ENCODE results near the gene FSTL5.
A peak's percentile ranks its signal among the peaks of the same experiment; 100 is the strongest.

Gene FSTL5

DNA sequence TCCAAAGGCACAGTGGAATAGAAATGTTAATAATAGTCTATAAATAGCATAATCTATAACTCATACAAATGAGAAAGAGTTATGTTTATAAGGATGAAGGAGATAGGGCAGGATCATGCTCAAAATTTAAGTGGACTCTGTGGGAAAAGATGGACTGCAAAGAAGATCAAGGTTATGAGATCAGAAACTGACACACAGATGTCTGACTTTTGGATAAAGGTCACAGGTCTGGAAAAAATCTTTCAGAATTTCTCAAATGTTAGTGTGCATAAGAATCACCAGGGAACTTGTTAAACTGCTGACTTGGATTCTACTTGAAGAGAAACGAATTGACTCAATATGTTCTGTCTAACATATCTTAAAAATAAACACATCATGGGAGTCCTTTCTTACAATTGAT lies 104.1 kb downstream of the FSTL5 start:
- POLR2A ChIA-PET, result no interaction called here
- TF ChIP-seq BHLHE40 (IDR thresholded peaks at IDR 0.05; ENCODE audit: borderline replicate concordance) (no peak), NFRKB (IDR thresholded peaks at IDR 0.05) (no peak), L3MBTL2 (conservative IDR thresholded peaks at IDR 0.05) (no peak), ARNT (IDR thresholded peaks at IDR 0.05) (no peak), PKNOX1 (IDR thresholded peaks at IDR 0.05) (no peak), ELF4 (IDR thresholded peaks at IDR 0.05) (no peak), SP1 (IDR thresholded peaks at IDR 0.05) (no peak), CTBP1 (IDR thresholded peaks at IDR 0.05; ENCODE audit: borderline replicate concordance) (no peak), HDGF (IDR thresholded peaks at IDR 0.05; ENCODE audit: borderline replicate concordance) (no peak), FOXA1 (IDR thresholded peaks at IDR 0.05) (no peak), LEF1 (IDR thresholded peaks at IDR 0.05; ENCODE audit: borderline replicate concordance) (no peak), FOXM1 (IDR thresholded peaks at IDR 0.05; ENCODE audit: borderline replicate concordance) (no peak), SUZ12 (IDR thresholded peaks at IDR 0.05) (no peak), FOXK2 (IDR thresholded peaks at IDR 0.05) (no peak), ZNF384 (IDR thresholded peaks at IDR 0.05) (no peak), TARDBP (IDR thresholded peaks at IDR 0.05) (no peak)
- CTCF ChIA-PET, result no interaction called here
- no peak for DNase-seq (ENCODE audit: extremely low spot score)

GRCh38 chr4:162056990-162057389 lies 106.8 kb downstream of the FSTL5 start:
- CTCF ChIA-PET, result no interaction called here
- POLR2A ChIA-PET, result no interaction called here
- TF ChIP-seq PKNOX1 (IDR thresholded peaks at IDR 0.05), result no peak
- no peak for TF ChIP-seq ELF4 (IDR thresholded peaks at IDR 0.05)
- no peak for TF ChIP-seq ZNF384 (IDR thresholded peaks at IDR 0.05)
- no peak for TF ChIP-seq FOXA1 (IDR thresholded peaks at IDR 0.05)
- no peak for TF ChIP-seq CTBP1 (IDR thresholded peaks at IDR 0.05; ENCODE audit: borderline replicate concordance)
- TF ChIP-seq FOXM1 (IDR thresholded peaks at IDR 0.05; ENCODE audit: borderline replicate concordance), result no peak
- no peak for TF ChIP-seq TARDBP (IDR thresholded peaks at IDR 0.05)
- no peak for TF ChIP-seq HDGF (IDR thresholded peaks at IDR 0.05; ENCODE audit: borderline replicate concordance)
- no peak for TF ChIP-seq SUZ12 (IDR thresholded peaks at IDR 0.05)
- no peak for TF ChIP-seq BHLHE40 (IDR thresholded peaks at IDR 0.05; ENCODE audit: borderline replicate concordance)
- TF ChIP-seq SP1 (IDR thresholded peaks at IDR 0.05), result no peak
- TF ChIP-seq ARNT (IDR thresholded peaks at IDR 0.05), result no peak
- no peak for TF ChIP-seq FOXK2 (IDR thresholded peaks at IDR 0.05)
- no peak for TF ChIP-seq NFRKB (IDR thresholded peaks at IDR 0.05)
- TF ChIP-seq LEF1 (IDR thresholded peaks at IDR 0.05; ENCODE audit: borderline replicate concordance), result no peak
- peak; percentile 7 for DNase-seq (ENCODE audit: extremely low spot score)

GRCh38 chr4:162046135-162046534 lies 117.7 kb downstream of the FSTL5 start:
- ChIA-PET POLR2A (no interaction called here), CTCF (no interaction called here)
- TF ChIP-seq L3MBTL2 (conservative IDR thresholded peaks at IDR 0.05) (no peak), LEF1 (IDR thresholded peaks at IDR 0.05; ENCODE audit: borderline replicate concordance) (no peak), CTBP1 (IDR thresholded peaks at IDR 0.05; ENCODE audit: borderline replicate concordance) (no peak)
- DNase-seq (ENCODE audit: extremely low spot score), result no peak

DNA sequence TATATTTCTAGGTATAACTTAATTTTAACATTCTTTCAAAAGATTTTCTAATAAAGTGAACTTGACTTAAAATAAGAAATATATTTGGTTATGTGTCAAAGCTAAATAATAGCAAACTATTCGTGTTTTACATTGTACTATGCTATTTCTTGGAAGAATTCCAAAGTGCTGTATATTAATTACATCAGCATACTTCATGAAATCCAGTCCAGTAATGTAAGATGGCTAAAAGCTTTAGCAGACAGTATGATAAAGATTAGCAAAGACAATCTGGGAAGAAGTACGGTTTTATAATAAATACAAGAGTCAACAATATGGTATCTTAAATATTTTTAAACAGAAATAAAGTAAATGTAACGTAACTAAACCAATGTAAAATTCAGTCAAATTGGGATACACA lies 125.7 kb downstream of the FSTL5 start:
- CTCF ChIA-PET, result no interaction called here
- POLR2A ChIA-PET, result no interaction called here
- DNase-seq (ENCODE audit: extremely low spot score), result no peak
- TF ChIP-seq FOXK2 (IDR thresholded peaks at IDR 0.05), result no peak
- no peak for TF ChIP-seq HDGF (IDR thresholded peaks at IDR 0.05; ENCODE audit: borderline replicate concordance)
- TF ChIP-seq SUZ12 (IDR thresholded peaks at IDR 0.05), result no peak
- no peak for TF ChIP-seq FOXA1 (IDR thresholded peaks at IDR 0.05)
- TF ChIP-seq NFRKB (IDR thresholded peaks at IDR 0.05), result no peak
- no peak for TF ChIP-seq FOXM1 (IDR thresholded peaks at IDR 0.05; ENCODE audit: borderline replicate concordance)
- TF ChIP-seq BHLHE40 (IDR thresholded peaks at IDR 0.05; ENCODE audit: borderline replicate concordance), result no peak
- no peak for TF ChIP-seq SP1 (IDR thresholded peaks at IDR 0.05)
- no peak for TF ChIP-seq ARNT (IDR thresholded peaks at IDR 0.05)
- TF ChIP-seq CTBP1 (IDR thresholded peaks at IDR 0.05; ENCODE audit: borderline replicate concordance), result no peak
- no peak for TF ChIP-seq ZNF384 (IDR thresholded peaks at IDR 0.05)

GRCh38 chr4:162017863-162018262 lies 145.9 kb downstream of the FSTL5 start:
- CTCF ChIA-PET, result no interaction called here
- DNase-seq (ENCODE audit: extremely low spot score), result no peak
- TF ChIP-seq BHLHE40 (IDR thresholded peaks at IDR 0.05; ENCODE audit: borderline replicate concordance), result no peak
- no peak for TF ChIP-seq NFRKB (IDR thresholded peaks at IDR 0.05)
- no peak for TF ChIP-seq FOXM1 (IDR thresholded peaks at IDR 0.05; ENCODE audit: borderline replicate concordance)
- TF ChIP-seq CTBP1 (IDR thresholded peaks at IDR 0.05; ENCODE audit: borderline replicate concordance), result no peak
- TF ChIP-seq FOXK2 (IDR thresholded peaks at IDR 0.05), result no peak
- no peak for TF ChIP-seq SP1 (IDR thresholded peaks at IDR 0.05)
- TF ChIP-seq L3MBTL2 (conservative IDR thresholded peaks at IDR 0.05), result no peak
- TF ChIP-seq TARDBP (IDR thresholded peaks at IDR 0.05), result no peak
- TF ChIP-seq FOXA1 (IDR thresholded peaks at IDR 0.05), result no peak
- TF ChIP-seq ARNT (IDR thresholded peaks at IDR 0.05), result no peak
- no peak for TF ChIP-seq ELF4 (IDR thresholded peaks at IDR 0.05)
- TF ChIP-seq HDGF (IDR thresholded peaks at IDR 0.05; ENCODE audit: borderline replicate concordance), result no peak
- no peak for TF ChIP-seq PKNOX1 (IDR thresholded peaks at IDR 0.05)
- TF ChIP-seq LEF1 (IDR thresholded peaks at IDR 0.05; ENCODE audit: borderline replicate concordance), result no peak
- TF ChIP-seq SUZ12 (IDR thresholded peaks at IDR 0.05), result no peak
- TF ChIP-seq ZNF384 (IDR thresholded peaks at IDR 0.05), result no peak
- POLR2A ChIA-PET, result no interaction called here

DNA sequence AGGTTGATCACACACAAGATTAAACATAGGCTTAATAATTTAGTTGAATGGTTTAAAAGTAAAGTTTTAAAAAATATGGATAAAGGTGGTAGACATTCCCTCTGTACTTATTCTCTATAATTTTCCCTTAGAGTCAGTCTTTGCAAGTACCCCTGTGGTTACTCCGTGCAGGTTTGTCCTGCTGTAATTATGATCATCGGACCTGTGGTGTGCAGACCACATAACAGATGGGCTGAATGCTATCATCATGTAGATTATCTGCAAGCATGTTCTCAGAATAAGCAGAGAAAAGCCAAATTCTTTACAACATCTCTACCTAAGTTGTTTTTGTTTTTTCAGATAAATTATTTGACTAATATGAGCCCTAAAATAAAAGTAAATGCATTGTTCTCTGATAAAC lies 146.8 kb downstream of the FSTL5 start:
- CTCF ChIA-PET, result no interaction called here
- POLR2A ChIA-PET, result no interaction called here

More for the DNA sequence above, 146.8 kb downstream of the FSTL5 start:
- TF ChIP-seq L3MBTL2 (conservative IDR thresholded peaks at IDR 0.05) (no peak), TARDBP (IDR thresholded peaks at IDR 0.05) (no peak), PKNOX1 (IDR thresholded peaks at IDR 0.05) (no peak), HDGF (IDR thresholded peaks at IDR 0.05; ENCODE audit: borderline replicate concordance) (no peak), SP1 (IDR thresholded peaks at IDR 0.05) (no peak)
- DNase-seq (ENCODE audit: extremely low spot score), result no peak
